ENCODE data around the gene UBR1.
A peak's percentile ranks its signal among the peaks of the same experiment; 100 is the strongest.

The UBR1 gene

GRCh38 chr15:42920519-42921341, 185.1 kb downstream of the UBR1 start, which contains the start of gene TTBK2:
TTBK2 (minus strand) TSS chr15:42920778; CDS start chr15:42878617, 42,161 bp downstream.
- peak within 1 kb of the TSS; percentile 53 for H3K4me3 ChIP-seq (ENCODE audit: low read depth, low read length)
- no peak for TF ChIP-seq CTCF (IDR thresholded peaks at IDR 0.05; ENCODE audit: low read depth, low read length, missing control alignments)
- in situ Hi-C loops (cut with HindIII; ENCODE audit: low sequenced_read_pairs): loop anchor here (25.0 kb wide), 1 partner anchor 108 kb away; no protein-coding TSS in a partner anchor
- DNase-seq (ENCODE audit: low read depth): peak; percentile 97

- in situ Hi-C loops (cut with HindIII; ENCODE audit: low sequenced_read_pairs): loop anchor here (25.0 kb wide), 1 partner anchor 108 kb away; no protein-coding TSS in a partner anchor
- DNase-seq (ENCODE audit: low read depth): no peak
Observed at GRCh38 chr15:42919799-42920518, 185.9 kb downstream of the UBR1 start.

GRCh38 chr15:42919308-42919707, 186.5 kb downstream of the UBR1 start:
- no peak for TF ChIP-seq CTCF (IDR thresholded peaks at IDR 0.05; ENCODE audit: low read depth, low read length, missing control alignments)
- in situ Hi-C loops (cut with HindIII; ENCODE audit: low sequenced_read_pairs): loop anchor here (25.0 kb wide), 1 partner anchor 107 kb away; no protein-coding TSS in a partner anchor
- no peak for DNase-seq (ENCODE audit: low read depth)
- peak overlapping the region; percentile 53 for H3K4me3 ChIP-seq (ENCODE audit: low read depth, low read length)

More at GRCh38 chr15:42919799-42920518, 185.9 kb downstream of the UBR1 start:
- H3K4me3 ChIP-seq (ENCODE audit: low read depth, low read length): peak overlapping the region; percentile 53
- no peak for TF ChIP-seq CTCF (IDR thresholded peaks at IDR 0.05; ENCODE audit: low read depth, low read length, missing control alignments)

GRCh38 chr15:42918047-42918446, 187.8 kb downstream of the UBR1 start:
- H3K4me3 ChIP-seq (ENCODE audit: low read depth, low read length): no peak overlapping the region
- no peak for DNase-seq (ENCODE audit: low read depth)
- TF ChIP-seq CTCF (IDR thresholded peaks at IDR 0.05; ENCODE audit: low read depth, low read length, missing control alignments): no peak
- in situ Hi-C loops (cut with HindIII; ENCODE audit: low sequenced_read_pairs): loop anchor here (25.0 kb wide), 1 partner anchor 106 kb away; no protein-coding TSS in a partner anchor

GRCh38 chr15:42915654-42916315, 190.1 kb downstream of the UBR1 start:
- in situ Hi-C loops (cut with HindIII; ENCODE audit: low sequenced_read_pairs): loop anchor here (25.0 kb wide), 1 partner anchor 103 kb away; no protein-coding TSS in a partner anchor
- no peak for DNase-seq (ENCODE audit: low read depth)
- TF ChIP-seq CTCF (IDR thresholded peaks at IDR 0.05; ENCODE audit: low read depth, low read length, missing control alignments): no peak
- H3K4me3 ChIP-seq (ENCODE audit: low read depth, low read length): no peak overlapping the region
